NCI-H226 (cell line): ENCODE results near the gene PELI2.

Experiments used
- DNase-seq: peaks from one replicate; pipeline ENCODE4 v3.0.0-alpha.2; 2015

PELI2 gene

DNA sequence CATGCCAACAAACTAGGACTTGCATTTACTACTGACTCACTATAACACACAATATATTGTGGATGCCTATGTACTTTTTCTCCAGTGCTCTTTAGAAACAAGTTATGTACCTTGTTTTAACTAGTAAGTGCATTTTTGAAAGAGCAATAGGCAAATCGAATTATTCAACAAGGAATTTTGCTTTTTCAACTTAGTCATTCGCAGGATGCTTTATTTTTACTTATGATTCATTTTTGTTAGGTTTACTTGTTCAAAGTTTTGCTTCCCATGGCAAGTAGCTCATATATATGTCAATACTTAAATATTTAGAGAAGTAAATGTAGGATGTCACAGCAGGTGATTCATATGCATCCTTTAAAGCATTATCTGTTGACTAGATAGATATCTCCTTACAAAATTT, 149.8 kb downstream of the PELI2 start:
- DNase-seq, result no peak

- no peak for DNase-seq
Measured at GRCh38 chr14:56268673-56269072, 150.5 kb downstream of the PELI2 start.

- DNase-seq, result no peak
Measured at GRCh38 chr14:56270921-56271320, 152.7 kb downstream of the PELI2 start.

- DNase-seq, result no peak
Measured at GRCh38 chr14:56271970-56272369, 153.8 kb downstream of the PELI2 start.

DNA sequence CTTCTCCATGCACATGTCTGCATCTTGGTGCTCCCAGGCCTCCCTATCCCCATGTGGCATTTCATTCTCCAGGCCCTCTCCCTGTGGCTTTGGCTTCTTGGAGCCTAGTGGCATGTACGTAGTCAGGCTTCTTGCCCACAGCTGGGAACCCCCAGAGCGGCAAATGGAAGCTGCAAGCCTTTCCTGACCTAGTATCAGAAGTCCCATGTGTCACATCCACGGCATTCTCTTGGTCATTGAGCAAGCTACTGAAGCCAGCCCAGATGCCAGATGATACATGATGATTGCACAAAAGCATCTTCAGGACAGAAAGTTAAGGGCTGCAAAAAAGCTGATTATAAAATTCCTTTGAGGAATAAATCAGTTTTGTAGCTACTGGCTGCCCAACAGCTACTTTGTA, 154.9 kb downstream of the PELI2 start:
- DNase-seq, result no peak

GRCh38 chr14:56273951-56274350, 155.7 kb downstream of the PELI2 start:
- DNase-seq, result no peak

GRCh38 chr14:56274556-56274955, 156.3 kb downstream of the PELI2 start:
- DNase-seq, result no peak

- DNase-seq, result no peak
Measured at GRCh38 chr14:56276108-56276507, 157.9 kb downstream of the PELI2 start.

- no peak for DNase-seq
Measured at GRCh38 chr14:56278383-56278782, 160.2 kb downstream of the PELI2 start.

- DNase-seq, result no peak
Measured at GRCh38 chr14:56280843-56281242, 162.6 kb downstream of the PELI2 start.

DNA sequence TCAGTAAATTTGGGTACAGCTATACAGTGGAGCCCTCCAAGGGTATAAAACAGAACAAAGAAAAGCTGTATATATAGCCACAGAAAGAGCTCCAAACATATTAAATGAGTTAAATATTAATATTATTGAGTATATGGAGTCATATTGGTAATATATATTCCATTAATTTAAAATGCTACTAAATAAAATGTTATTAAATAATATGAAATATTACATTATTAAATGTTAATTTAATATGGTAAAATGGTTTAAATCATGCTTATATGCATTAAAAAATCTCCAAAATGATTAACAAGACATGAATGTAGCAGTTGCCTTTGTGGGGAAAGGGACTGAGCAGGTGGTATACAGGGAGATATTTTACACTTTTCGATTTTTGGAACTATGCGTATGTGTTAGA, 164.0 kb downstream of the PELI2 start:
- no peak for DNase-seq

DNA sequence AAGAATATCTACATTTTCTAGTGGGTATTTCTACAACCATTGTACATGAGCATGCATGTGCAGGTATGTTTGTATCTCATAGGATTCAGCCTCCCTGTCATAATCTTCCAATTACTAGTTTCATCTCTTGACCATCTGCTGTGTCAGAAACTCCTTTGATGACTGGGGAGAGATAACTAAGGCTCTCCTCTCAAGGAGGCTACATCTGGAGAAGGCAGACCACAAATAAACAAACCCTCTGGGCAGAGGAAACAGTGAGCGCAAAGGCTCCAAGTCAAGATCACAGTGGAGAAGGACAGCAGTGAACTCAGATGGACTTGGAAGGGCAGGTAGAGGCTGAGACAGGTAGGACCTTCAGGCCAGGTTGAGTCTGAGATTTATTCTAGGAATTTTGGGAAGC, 166.4 kb downstream of the PELI2 start:
- DNase-seq, result no peak

DNA sequence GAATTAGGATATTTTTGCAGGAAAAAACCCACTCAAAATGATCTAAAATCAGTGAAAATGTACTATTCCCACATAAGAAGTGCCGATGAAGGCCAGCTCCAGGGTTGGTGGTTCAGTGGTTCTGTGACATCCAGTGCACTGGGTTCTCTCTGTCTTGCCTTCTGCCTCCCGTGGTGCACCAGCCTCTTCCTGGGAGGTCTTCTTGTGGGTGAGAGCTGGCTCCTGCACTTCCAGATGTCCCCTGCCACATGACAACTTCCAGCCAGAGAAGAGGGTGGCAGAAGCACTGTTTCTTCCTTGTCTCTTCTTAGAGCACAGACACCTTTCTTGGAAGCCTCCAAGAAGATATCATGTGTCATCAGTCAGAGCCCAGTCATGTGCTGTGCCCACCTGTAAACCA, 170.9 kb downstream of the PELI2 start:
- DNase-seq, result no peak

DNA sequence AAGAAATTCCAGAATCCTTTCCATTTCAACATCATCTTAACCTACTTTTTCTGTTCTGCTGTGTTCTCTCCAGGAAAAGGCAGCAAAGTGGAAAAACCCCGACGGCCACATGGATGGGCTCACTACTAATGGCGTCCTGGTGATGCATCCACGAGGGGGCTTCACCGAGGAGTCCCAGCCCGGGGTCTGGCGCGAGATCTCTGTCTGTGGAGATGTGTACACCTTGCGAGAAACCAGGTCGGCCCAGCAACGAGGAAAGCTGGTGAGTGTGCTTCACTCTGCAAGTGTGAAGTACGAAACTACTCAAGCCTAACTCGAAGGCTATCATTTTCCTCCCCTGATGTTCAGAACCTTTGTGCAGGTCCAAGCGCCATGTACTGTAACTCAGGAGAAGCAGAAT, 172.0 kb downstream of the PELI2 start:
- no peak for DNase-seq

DNA sequence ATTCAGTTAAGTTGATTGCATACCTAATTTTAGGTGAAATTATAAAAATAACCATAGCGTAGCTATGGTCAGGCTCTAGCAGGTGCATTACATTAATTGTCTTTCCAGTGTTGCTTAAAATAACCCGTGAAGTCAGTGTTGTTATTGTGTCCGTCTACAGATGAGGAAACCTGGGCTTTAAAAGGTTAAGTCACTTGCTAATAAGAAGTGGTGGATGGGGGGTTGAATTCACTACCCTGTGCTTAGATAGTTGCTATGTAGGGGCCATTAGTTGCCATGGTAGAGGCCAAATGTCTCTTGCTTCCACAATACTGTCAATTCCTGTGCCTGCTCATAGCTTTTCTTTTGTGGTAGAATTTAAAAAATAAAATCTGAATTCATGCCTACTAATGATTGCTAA, 174.8 kb downstream of the PELI2 start:
- DNase-seq, result no peak

- no peak for DNase-seq
Measured at GRCh38 chr14:56293506-56293905, 175.3 kb downstream of the PELI2 start.

- DNase-seq, result no peak
Measured at GRCh38 chr14:56294128-56294527, 175.9 kb downstream of the PELI2 start.

DNA sequence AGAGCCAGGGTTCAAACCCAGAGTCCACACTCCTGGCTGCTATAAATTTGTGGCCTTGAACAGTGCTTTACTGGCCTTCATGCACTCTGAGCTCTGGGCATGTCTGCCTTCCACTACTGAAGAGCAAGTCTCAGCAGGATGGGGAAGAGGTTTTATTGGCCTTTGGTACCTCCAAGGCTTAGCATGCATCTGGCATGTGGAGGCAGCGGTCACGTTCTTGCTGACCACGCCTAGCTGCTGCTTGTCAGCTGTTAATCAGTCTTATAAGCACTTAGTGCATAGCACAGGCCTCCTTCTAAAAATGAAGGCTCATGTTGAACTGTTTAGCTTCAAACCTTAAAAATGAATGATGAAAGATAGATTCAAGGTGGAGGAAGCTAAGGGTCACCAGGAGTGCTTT, 177.5 kb downstream of the PELI2 start:
- no peak for DNase-seq

DNA sequence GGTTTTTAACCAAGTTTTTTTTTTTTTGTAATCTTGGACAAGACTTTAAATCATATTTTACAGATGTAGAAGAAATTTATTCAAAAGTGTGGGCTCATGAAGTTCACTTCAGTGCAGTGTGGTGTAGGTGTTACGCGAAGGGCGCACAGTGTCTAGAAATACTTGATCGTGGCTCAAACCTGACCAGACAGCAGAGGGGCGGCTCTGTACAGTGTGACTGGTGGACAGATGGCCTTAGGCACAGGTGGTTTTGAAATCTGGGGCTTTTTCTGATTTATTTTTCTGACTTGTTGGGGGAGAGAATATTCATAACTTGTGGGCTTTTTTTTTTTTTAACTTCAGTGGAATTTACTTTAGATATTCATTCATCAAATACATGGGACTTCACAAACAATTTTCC, 179.2 kb downstream of the PELI2 start:
- no peak for DNase-seq

GRCh38 chr14:56299306-56299984, 181.2 kb downstream of the PELI2 start:
- DNase-seq, result no peak

DNA sequence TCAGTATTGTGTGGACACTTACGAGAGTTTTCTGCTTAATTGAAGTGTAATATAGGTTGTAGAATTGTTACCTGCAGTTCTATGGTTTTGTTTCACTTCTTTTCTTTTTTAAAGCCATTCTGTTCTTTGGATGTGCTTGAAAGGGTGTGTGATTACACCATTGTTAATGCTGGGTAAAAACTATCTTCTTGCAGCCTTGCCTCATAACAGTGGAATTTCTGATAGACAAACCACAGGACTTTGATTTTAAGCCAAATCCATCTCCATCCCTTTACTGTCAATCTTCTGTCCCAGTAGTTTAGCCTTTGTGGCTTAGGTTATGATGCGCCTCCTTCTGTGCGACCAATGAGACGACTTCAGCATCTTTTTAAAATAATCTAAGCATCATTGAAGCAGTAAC, 182.3 kb downstream of the PELI2 start:
- peak; percentile 24 for DNase-seq

DNA sequence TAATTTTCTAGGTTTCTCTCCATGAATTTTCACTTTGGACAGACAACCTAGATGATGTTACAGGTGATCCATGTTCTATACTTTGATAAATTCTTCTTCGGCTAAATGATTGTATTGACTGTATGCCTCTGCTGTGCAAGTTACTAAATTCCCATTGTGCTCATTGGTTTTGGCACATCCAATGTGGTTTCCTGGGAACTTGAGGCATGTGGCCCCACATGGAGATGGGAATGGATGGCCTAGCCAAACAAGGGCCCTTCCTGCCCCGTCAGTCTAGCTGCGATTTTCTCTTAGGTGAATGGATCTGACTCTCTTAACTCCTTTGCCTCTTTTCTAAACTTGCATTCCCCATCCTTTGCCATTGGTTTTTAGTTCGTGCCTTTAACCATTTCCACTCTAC, 186.2 kb downstream of the PELI2 start:
- no peak for DNase-seq

GRCh38 chr14:56309198-56309597, 191.0 kb downstream of the PELI2 start:
- DNase-seq, result no peak

- no peak for DNase-seq
Measured at GRCh38 chr14:56310643-56311042, 192.4 kb downstream of the PELI2 start.

- no peak for DNase-seq
Measured at GRCh38 chr14:56313789-56314188, 195.6 kb downstream of the PELI2 start.
